HG03064 (cell line): ENCODE results near the gene DDX4.

Experiments
- ATAC-seq: cut with Tn5 transposase; IDR thresholded peaks from one replicate; pipeline ENCODE4 v1.9.1; 2021; ENCODE audit warnings: low read depth; ENCODE audit not compliant: unreplicated experiment

Gene DDX4

GRCh38 chr5:55864606-55865541, 127.0 kb downstream of the DDX4 start:
- no peak for ATAC-seq

- no peak for ATAC-seq
Observed at GRCh38 chr5:55865831-55866230, 128.0 kb downstream of the DDX4 start.

- ATAC-seq: no peak
Observed at GRCh38 chr5:55866485-55866884, 128.6 kb downstream of the DDX4 start.
